IgD-negative memory B cell (primary cell): ENCODE measurements around the gene ORM1. TPM values are rescaled to one million over a fixed set of nuclear protein-coding genes. Genes with fewer than 3 reads are reported as not detected.
A peak's percentile ranks its signal among the peaks of the same experiment; 100 is the strongest.

Experiments used
- H3K27ac Mint-ChIP-seq, 3 donors: one replicate each; pipeline ENCODE4 v1.8.0; 2020 to 2022; ENCODE audit warnings: mild to moderate bottlenecking in 3 of 3, mixed read lengths in 3 of 3, moderate library complexity in 1 of 3
- H3K27me3 Mint-ChIP-seq: one replicate; pipeline ENCODE4 v1.8.0; 2021; ENCODE audit warnings: mixed read lengths
- H3K36me3 Mint-ChIP-seq: one replicate; pipeline ENCODE4 v1.8.0; 2020; ENCODE audit warnings: mild to moderate bottlenecking, mixed read lengths
- H3K4me1 Mint-ChIP-seq, 3 donors: one replicate each; pipeline ENCODE4 v1.8.0; 2020 to 2022; ENCODE audit warnings: mixed read lengths in 3 of 3, mild to moderate bottlenecking in 1 of 3
- H3K4me3 Mint-ChIP-seq, 4 donors: one replicate each; pipeline ENCODE4 v1.8.0; 2020 to 2022; ENCODE audit warnings: mild to moderate bottlenecking in 4 of 4, mixed read lengths in 4 of 4, moderate library complexity in 3 of 4
- H3K9me3 Mint-ChIP-seq, 3 donors: one replicate each; pipeline ENCODE4 v1.8.0; 2020 to 2021; ENCODE audit warnings: mixed read lengths in 3 of 3, mild to moderate bottlenecking in 1 of 3
- polyA plus RNA-seq: library from polyadenylated mRNA; unstranded; fragments of 300-500 nt; fragmentation: Illumina TruSeq; gene quantifications from one replicate; pipeline ENCODE4 v1.2.3, GENCODE V29; 2021

ORM1 gene
- polyA plus RNA-seq, 1 donor from 2014 or later, result not detected

DNA sequence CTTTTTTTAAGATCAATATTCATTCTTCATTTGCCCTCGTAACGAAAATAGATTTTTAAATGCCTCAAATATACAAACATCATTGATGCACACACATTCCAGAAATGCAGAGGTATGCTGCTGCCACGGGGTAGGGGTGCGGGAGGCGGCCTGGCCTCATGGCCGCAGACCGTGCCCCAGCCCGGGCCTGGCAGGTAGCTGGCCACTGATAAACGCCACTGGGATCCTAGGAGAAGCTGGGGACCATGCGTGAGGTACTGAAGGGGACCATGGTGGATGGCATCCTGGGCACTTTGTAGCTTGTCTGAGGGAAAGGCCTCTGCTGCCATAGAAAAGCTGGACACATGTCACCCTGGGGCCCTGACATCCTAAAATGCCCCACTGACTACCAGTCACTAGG, 13.3 kb downstream of the ORM1 start:
- no peaks in the 10 kb centered on the region for H3K9me3 Mint-ChIP-seq
- H3K27ac Mint-ChIP-seq, result peak overlapping the region in 1 of 3 donors; percentile 60
- no peak overlapping the region for H3K4me3 Mint-ChIP-seq
- peaks cover 11 to 17% (median 15%) of the 10 kb centered on the region in 3 donors for H3K4me1 Mint-ChIP-seq
- H3K27me3 Mint-ChIP-seq, result no peaks in the 10 kb centered on the region
- no peaks in the 10 kb centered on the region for H3K36me3 Mint-ChIP-seq

DNA sequence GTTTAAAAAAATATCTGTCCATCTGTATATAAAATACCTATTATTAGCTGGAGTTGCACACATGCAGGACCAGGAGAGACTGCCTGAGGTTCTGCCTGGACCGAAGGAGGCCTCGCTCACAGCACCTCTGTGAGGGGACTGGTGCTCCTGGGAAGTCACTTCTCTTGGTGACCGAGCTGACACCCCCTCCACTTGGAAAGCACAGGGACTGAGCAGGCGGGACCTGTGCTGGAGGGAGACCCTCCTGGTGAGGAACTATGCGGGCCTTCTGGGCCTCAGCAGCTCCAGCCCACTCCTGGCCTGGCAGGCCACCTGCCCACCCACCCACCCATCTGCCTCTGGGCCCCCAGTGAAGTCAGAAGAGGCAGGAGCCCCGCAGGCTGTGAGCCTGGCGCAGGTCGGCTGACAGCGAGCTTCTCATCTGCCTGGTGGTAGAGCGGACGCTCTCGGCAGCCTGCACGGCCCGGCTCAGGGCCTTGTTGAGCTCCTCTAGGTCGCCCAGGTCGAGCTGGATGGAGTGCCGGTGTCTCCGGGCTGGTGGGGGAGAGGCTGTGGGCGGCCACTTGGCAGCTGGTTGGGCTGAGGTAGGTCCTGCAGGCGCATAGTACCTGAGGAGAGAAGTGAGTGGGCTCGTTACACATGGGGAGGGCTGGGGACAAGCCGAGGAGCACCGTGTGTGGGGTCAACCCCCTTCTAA, 13.9 kb downstream of the ORM1 start:
- H3K4me3 Mint-ChIP-seq, result peak overlapping the region in 1 of 4 donors; percentile 39
- H3K4me1 Mint-ChIP-seq, result peaks cover 9 to 17% (median 15%) of the 10 kb centered on the region in 3 donors
- H3K9me3 Mint-ChIP-seq, result no peaks in the 10 kb centered on the region
- no peaks in the 10 kb centered on the region for H3K36me3 Mint-ChIP-seq
- H3K27ac Mint-ChIP-seq, result peak overlapping the region in 1 of 3 donors; percentile 60
- H3K27me3 Mint-ChIP-seq, result no peaks in the 10 kb centered on the region

DNA sequence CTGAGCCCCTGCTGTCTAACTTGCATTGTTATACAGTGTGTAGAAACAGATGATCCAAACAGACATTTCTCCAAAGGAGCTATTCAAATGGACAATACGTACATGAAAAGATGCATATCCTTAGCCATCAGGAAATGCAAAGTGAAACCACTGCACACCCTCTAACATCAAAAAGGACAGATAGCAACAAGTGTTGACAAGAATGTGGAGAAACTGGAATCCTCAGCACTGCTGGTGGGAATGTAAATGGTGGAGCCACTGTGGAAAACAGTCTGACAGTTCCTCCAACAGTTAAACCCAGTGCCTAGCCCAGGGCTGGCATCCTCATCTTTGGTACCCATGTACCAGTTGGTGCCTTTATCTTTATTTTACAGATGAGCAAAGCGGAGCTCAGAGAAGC, 15.3 kb downstream of the ORM1 start:
- Mint-ChIP-seq H3K27ac (peak overlapping the region in 2 of 3 donors; percentile 33 to 78), H3K9me3 (no peaks in the 10 kb centered on the region), H3K4me3 (no peak overlapping the region), H3K4me1 (peaks cover 11 to 12% (median 11%) of the 10 kb centered on the region in 3 donors), H3K27me3 (no peaks in the 10 kb centered on the region), H3K36me3 (peaks cover 2% of the 10 kb centered on the region)

DNA sequence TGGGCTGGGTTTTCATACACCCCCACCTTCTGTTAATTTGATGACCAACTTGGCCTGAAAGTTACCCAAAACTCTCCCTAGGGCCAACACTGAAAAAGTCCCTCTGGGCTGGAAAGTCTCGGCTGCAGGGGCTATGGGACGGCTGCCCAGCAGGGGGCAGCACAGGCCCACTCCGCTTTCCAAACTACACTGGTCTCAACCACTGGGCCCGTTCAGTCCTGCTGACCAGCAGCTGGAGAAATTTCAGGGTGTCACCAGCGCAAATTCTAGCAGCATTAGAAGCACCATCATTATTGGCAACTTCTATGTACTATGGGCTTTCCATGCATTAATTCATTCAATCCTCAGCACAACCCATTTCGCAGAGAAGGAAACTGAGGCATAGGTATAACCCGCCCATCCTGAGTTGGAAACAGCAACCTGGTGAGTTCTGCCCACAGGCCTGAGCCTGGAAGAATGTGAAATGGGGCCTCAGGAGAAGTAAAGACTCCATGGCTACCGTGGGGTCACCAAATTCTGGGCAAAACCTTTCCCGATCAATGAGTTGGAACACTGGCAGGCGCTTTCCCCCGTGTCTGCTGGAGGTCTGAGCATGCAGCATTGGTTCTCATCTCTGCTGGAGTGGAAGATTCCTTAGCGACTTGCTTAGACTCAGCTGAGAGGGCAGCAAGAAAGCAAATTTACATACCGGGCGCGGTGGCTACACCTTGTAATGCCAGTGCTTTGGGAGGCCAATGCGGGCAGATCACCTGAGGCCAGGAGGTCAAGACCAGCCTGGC, 16.4 kb downstream of the ORM1 start:
- Mint-ChIP-seq H3K9me3 (no peaks in the 10 kb centered on the region), H3K4me1 (peaks cover 11 to 12% (median 11%) of the 10 kb centered on the region in 3 donors), H3K27me3 (no peaks in the 10 kb centered on the region), H3K36me3 (peaks cover 2% of the 10 kb centered on the region), H3K4me3 (peak overlapping the region in 2 of 4 donors; percentile 44 to 66), H3K27ac (peak overlapping the region; percentile 13 to 81 (median 80))

DNA sequence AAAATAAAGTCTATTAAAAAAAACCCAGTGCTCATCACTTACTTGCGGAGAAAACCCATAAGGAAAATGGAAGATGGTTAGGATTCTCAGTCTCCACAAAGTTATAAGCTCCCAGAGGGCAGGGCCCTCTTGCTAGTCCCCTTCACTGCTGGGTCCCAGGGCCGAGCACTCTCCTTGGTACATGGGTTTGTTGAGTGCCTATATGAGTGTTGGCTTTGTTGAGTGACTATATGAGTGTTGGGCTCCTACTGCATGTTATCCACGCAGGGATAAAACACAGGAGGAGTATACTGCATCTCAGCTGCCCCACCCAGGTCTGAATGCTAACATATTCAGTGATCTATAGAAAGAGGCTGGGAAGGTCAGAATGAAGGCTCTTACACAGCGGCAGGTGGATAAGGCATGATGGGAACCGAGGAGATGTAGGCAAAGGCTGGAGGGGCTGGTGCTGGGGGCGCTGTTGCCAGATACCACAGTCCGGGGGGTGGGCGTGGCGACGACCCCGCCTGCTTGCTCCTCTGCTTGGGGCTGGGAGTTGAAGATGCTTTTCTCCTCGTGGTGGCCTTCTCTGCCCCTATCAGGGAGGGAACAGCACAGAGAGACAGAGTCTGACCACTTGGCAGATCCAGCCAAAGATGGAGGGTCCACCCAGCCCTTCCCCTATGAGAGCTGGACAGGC, 18.4 kb downstream of the ORM1 start:
- peaks cover 2% of the 10 kb centered on the region for H3K36me3 Mint-ChIP-seq
- peak overlapping the region in 1 of 4 donors; percentile 22 for H3K4me3 Mint-ChIP-seq
- peaks cover 11 to 13% (median 12%) of the 10 kb centered on the region in 3 donors for H3K4me1 Mint-ChIP-seq
- no peaks in the 10 kb centered on the region for H3K9me3 Mint-ChIP-seq
- peak overlapping the region; percentile 28 to 88 (median 74) for H3K27ac Mint-ChIP-seq
- H3K27me3 Mint-ChIP-seq, result no peaks in the 10 kb centered on the region

DNA sequence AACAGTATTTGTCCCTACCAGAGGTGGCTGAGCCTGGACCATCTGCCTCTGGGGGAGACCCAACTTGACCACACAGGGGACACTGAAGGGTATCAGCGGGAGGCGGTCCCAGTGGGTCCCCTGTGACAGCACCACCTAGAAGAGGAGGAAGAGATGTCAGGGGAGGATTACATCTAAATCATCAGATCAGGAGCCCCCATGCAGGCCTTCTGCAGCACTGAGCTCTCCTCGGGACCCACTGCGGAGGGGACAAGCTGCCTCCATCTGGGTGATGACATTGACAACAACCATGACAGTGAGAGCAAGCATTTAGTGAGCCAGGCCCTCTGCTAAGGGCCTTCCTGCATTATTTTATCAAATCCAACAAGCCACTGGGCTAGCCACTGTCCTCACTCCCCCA, 19.1 kb downstream of the ORM1 start:
- H3K9me3 Mint-ChIP-seq, result no peaks in the 10 kb centered on the region
- no peaks in the 10 kb centered on the region for H3K27me3 Mint-ChIP-seq
- no peak overlapping the region for H3K4me3 Mint-ChIP-seq
- H3K4me1 Mint-ChIP-seq, result peaks cover 11 to 13% (median 12%) of the 10 kb centered on the region in 3 donors
- H3K36me3 Mint-ChIP-seq, result peaks cover 2% of the 10 kb centered on the region
- peak overlapping the region in 1 of 3 donors; percentile 74 for H3K27ac Mint-ChIP-seq

DNA sequence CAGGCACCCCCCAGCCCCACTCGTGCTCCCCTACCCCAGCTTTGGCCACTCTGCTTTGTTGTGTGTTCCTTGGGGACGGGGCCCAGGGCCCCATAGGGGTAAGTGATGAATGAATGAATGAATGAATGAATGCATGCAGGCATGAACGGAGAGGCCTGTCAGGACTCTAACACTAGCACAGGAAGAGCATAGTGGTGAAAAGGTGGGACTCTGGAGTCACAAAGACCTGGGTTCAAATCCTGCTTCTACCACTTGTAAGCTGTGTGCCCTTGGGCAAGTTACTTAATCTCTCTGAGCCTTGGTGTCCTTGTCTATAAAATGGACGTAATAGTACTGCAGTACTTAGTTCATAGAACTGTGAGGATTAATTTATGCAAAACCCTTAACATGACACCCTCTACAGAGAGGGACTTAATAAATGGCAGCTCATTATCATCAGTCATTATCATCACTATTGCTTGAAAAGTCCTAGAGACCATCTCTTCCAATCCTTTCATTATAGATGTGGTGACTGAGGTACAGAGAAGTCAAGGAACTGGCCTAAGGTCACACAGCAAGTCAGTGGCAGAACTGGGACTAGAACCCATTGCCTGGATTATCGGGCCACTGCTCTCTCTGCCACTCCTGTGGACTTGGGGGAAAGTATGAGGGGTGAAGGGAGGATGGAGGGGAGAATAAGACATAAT, 20.0 kb downstream of the ORM1 start:
- Mint-ChIP-seq H3K4me3 (peak overlapping the region in 1 of 4 donors; percentile 25), H3K4me1 (peaks cover 12 to 13% (median 12%) of the 10 kb centered on the region in 3 donors), H3K36me3 (peaks cover 2% of the 10 kb centered on the region), H3K27ac (peak overlapping the region in 2 of 3 donors; percentile 77 to 85), H3K9me3 (no peaks in the 10 kb centered on the region), H3K27me3 (no peaks in the 10 kb centered on the region)

DNA sequence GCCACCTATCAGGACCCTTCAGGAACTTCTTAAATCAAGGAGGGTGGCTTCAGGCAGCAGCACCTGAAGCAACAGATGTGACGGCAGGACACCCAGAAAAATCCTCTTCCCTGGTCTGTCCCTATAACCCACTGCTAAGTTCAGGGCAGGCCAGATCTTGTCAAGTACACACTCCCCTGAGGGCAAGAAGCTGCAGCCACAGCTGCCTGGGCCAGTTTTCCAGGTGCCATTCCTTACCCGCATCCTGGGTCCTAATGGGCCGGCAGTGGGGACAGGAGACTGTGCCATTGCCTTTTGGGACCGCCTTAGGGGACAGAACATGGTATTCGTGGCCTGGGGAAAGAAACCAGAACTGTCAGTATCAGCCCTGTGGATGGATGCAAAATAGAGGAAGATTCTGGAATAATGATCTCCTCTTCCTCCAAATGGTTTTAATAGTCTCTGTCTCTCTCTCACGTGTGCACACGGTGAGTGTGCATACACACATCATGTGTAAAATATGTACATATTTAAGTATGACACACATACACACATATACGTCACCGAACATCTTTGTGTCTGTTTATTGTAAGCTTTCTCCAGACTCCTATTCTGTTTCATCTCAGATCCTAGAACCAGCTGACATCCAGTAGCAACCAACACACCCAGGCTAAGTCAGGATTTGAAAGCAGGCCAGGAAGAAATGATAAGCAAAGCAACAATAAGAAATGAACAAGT, 20.7 kb downstream of the ORM1 start:
- H3K9me3 Mint-ChIP-seq, result no peaks in the 10 kb centered on the region
- H3K27me3 Mint-ChIP-seq, result no peaks in the 10 kb centered on the region
- peaks cover 2% of the 10 kb centered on the region for H3K36me3 Mint-ChIP-seq
- peaks cover 12 to 20% (median 15%) of the 10 kb centered on the region in 3 donors for H3K4me1 Mint-ChIP-seq
- H3K27ac Mint-ChIP-seq, result peak overlapping the region in 2 of 3 donors; percentile 77 to 85
- no peak overlapping the region for H3K4me3 Mint-ChIP-seq

DNA sequence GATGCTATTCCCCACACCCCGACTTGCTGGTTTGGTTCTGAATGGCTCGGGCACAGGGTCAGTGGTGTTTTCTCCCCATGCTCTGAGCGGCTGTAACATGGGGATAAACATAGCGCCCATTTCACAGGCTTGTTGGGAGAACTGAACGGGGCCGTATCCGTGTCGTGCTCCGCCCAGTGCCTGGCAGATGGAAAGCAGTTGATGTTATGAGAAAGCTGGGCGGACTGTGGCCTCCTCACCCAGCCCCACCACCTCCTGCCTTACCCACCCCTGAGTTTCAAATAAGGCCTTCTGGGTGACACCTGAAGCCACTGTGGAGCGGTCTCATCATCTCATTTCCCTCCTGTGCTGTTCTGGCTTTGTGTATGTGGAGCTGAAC, 21.3 kb downstream of the ORM1 start:
- Mint-ChIP-seq H3K27ac (peak overlapping the region in 2 of 3 donors; percentile 77 to 83), H3K27me3 (no peaks in the 10 kb centered on the region), H3K4me1 (peaks cover 13 to 21% (median 18%) of the 10 kb centered on the region in 3 donors), H3K4me3 (no peak overlapping the region), H3K36me3 (peaks cover 3% of the 10 kb centered on the region), H3K9me3 (no peaks in the 10 kb centered on the region)

DNA sequence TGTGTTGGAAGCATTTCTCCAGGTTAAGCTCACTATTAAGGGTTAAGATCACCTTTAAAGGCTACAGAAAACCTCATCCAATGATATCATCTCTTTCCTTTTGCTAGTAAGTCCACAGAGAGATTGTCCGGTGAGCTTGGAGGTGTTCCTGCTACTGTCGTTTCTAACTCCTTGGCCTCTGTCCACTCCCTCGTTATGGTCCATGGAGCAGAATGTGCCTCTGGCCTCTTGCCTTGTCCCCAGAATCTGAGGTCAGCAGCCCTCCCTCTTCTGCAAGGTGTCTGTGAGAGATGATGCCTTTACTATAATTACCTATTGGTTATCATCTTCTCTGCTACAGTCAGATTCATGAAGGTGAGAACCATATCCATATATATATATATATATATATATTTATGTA, 21.8 kb downstream of the ORM1 start:
- H3K9me3 Mint-ChIP-seq, result no peaks in the 10 kb centered on the region
- H3K27me3 Mint-ChIP-seq, result no peaks in the 10 kb centered on the region
- peaks cover 17 to 23% (median 22%) of the 10 kb centered on the region in 3 donors for H3K4me1 Mint-ChIP-seq
- peaks cover 4% of the 10 kb centered on the region for H3K36me3 Mint-ChIP-seq
- H3K4me3 Mint-ChIP-seq, result peak overlapping the region in 1 of 4 donors; percentile 12
- H3K27ac Mint-ChIP-seq, result peak overlapping the region; percentile 57 to 83 (median 57)

DNA sequence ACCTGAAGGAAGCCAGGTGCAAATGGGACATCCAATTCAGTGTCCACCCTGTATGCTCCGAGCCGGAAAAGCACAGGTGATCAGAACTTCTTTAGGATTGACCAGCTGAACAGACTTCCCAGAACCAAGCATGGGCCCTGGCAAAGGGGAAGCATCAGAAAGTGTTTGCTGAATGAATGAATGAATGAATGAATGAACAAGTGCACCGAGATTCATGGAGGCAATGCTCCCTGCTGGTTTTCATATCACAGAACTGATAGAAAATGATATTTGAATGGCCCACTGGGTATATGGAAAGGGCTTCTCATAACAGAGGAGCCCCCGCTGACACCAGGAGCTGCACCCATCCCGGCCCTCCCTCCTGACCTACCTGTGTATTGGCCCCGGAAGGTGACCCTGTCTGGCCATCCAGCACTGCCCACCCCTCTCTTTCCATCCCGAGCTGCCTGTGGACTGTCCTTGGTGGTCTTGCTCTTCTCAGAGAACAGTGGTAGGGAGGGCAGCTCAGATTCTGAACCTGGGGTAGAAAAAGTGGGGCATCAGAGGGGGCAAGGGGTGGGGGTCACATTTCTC, 22.7 kb downstream of the ORM1 start:
- H3K4me1 Mint-ChIP-seq, result peaks cover 20 to 28% (median 26%) of the 10 kb centered on the region in 3 donors

DNA sequence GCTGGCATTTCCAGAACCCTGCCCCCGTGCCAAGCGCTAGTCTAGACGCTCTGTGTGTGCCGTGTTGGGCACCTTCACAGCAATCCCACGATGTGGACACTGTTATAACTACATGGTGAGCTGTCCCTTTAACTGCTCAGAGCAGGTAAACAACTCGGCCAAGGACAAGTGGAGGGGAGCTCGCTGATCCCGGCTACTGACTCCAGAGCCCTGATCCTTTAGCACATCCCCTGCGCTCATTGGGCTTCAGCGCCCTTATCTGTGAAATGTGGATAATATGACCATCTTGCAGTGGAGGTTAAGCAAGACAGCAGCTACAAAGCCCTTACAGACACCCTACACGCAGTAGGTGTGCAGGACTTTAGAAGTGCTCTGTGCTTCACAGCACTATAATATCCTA, 23.2 kb downstream of the ORM1 start:
- Mint-ChIP-seq H3K4me3 (no peak overlapping the region), H3K4me1 (peaks cover 22 to 29% (median 26%) of the 10 kb centered on the region in 3 donors), H3K36me3 (peaks cover 4% of the 10 kb centered on the region), H3K27me3 (no peaks in the 10 kb centered on the region), H3K9me3 (no peaks in the 10 kb centered on the region), H3K27ac (peak overlapping the region in 1 of 3 donors; percentile 28)

More for the DNA sequence above, 22.7 kb downstream of the ORM1 start:
- peaks cover 4% of the 10 kb centered on the region for H3K36me3 Mint-ChIP-seq
- no peak overlapping the region for H3K27ac Mint-ChIP-seq
- H3K27me3 Mint-ChIP-seq, result no peaks in the 10 kb centered on the region
- peak overlapping the region in 1 of 4 donors; percentile 25 for H3K4me3 Mint-ChIP-seq
- no peaks in the 10 kb centered on the region for H3K9me3 Mint-ChIP-seq

DNA sequence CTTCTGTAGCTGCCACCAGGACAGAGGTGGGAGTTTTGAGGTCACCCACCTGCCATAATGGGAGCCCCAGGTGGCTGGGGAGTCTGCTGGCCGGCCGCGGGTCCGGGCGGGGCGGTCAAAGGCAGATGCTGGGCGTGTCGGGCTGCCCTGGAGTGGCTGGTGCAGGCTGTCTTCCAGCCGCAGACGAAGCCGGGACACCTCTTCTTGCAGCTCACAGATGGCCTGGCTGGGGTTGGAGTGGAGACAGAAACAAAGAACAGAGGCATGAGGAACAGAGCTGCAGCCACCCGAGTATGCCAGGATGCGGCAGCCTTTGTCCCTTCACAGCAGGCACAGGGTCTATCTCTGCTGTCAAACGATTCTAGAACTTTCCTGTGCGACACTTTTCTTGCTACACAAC, 24.8 kb downstream of the ORM1 start:
- H3K27ac Mint-ChIP-seq, result peak overlapping the region in 2 of 3 donors; percentile 50 to 77

More for the DNA sequence above, 24.8 kb downstream of the ORM1 start:
- H3K4me3 Mint-ChIP-seq, result peak overlapping the region in 2 of 4 donors; percentile 17 to 34
- peaks cover 4% of the 10 kb centered on the region for H3K36me3 Mint-ChIP-seq
- H3K9me3 Mint-ChIP-seq, result no peaks in the 10 kb centered on the region
- no peaks in the 10 kb centered on the region for H3K27me3 Mint-ChIP-seq
- peaks cover 22 to 33% (median 27%) of the 10 kb centered on the region in 3 donors for H3K4me1 Mint-ChIP-seq
